HS-5 (cell line): ENCODE results near the gene NFIC.
"Not testable (repeated sequence)": the region's sequence is repeated elsewhere in the genome, so short reads cannot be mapped to it uniquely, and the experiment has no call there.

Experiments used
- DNase-seq: peaks from one replicate; pipeline ENCODE4 v3.0.0-alpha.2; 2012; ENCODE audit warnings: low read depth

The NFIC gene

GRCh38 chr19:3365836-3366752 is at the start of gene NFIC:
TSS of gene NFIC (plus strand) at chr19:3366583. CDS start at chr19:3366637, 54 bp downstream.
- peak; percentile 58 for DNase-seq

DNA sequence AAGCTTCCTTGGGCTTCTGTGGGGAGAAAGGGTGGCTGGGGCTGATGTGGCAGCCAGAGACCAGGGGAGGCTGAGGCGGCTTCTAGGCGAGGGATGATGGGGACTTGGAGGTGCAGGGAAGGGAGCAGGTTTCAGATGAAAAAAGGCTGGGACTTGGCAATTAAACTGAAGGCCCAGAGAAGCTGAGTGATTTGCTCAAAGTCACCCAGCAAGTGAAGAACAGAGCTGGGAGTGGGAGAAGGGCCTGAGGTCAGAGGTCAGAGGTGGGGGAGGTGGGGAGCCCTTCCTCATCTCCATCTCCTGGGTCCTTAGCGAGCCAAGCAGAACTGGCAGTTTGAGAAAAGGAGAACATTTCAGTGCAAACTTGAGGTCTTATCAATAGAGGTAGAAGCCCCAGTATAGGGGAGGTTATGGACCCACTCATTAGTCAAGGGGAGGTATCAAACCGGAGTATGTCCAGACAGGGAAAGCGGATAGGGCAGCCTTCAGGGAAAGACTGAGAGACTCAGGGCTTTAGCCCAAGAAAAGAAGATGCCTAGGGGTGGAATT is 49.6 kb upstream of the NFIC start:
- no peak for DNase-seq

DNA sequence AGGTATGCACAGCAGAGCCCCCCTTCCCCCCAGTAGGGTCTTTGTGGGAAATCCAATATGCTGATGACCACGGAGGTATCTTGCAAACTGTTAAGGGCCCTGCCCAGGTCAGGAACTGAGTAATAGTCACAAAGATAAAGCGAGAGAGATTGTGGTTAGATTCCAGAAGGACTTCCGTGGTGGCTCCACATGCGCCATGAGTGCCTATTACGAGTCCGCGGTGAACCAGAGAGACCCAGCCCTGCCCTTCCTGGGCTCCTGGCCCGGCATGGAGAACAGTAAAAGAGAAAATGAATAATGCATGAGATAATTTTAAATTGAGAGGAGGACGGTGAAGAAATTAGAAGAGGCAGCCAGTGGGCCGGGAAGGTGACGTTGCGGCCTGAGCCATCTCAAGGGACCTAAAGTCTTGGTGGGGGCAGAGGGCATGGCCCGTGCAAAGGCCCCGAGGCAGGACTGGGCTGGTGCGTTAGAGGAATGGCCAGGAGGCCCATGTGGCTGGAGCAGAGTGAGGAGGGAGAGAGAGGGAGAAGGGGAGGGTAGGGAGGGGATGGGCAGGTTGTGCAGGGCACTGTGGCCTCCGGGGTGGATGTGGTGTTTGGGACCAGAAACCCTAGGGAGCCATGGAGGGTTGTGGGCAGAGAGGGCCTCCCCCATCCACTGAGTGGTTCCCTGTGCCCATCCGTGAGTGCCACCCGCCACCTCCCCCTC is 46.6 kb upstream of the NFIC start:
- DNase-seq, result no peak

DNA sequence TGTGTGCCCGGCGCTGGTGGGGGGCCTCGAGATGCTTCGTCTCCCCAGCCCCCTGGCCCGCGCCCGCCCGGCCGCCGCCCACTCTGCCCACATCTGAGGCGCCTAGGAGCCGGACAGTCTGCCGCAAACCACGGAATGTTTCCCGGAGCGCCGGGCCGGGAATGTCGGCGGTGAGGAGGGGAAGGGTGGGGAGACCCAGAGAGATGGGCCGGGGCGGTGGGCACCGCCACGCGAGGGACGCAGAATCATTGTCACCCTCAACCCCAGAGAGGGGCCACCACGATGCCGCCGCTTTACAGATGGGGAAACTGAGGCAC is 46.1 kb upstream of the NFIC start:
- no peak for DNase-seq

DNA sequence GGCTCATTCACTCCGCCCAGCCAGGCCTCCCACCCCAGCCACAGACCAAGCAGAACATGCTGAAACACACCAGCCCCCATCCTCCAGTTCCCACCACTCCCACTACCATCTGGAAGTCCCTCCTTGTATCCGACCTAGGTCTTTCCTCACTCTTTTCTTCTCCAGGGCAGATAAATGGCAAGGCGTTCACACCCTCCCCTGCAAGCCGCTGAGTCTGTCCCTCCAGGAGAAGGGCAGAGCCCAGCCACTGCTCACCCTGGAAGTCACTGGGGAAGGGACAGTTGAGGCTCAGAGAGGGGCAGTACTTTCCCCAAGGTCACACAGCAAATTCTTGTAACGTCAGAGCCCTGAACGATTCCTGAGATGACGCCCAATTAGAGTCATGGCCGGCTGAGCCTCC is 45.5 kb upstream of the NFIC start:
- DNase-seq, result no peak

GRCh38 chr19:3321696-3322095 is 44.7 kb upstream of the NFIC start:
- no peak for DNase-seq

- DNase-seq, result no peak
Measured at GRCh38 chr19:3322199-3322978, 44.0 kb upstream of the NFIC start.

- no peak for DNase-seq
Measured at GRCh38 chr19:3323026-3323425, 43.4 kb upstream of the NFIC start.

DNA sequence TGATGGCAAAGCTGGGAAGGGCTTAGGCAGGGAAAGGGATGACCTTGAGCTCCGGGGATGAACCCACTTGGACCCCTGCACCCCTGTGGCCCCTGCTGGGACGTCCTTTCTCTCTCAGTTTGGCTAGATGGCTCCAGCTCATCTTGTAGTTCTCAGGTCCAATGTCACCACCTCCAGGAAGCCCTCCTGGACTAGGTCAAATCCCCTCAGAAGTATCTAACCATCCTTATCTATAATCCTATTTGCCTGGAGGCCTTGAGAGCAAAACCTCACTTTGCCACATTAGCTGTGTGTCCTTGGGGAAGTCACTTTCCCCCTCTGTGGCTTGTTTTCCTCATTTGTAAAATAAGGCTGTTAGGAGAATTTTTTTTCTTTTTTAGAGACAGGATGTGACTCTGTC is 42.7 kb upstream of the NFIC start:
- no peak for DNase-seq

DNA sequence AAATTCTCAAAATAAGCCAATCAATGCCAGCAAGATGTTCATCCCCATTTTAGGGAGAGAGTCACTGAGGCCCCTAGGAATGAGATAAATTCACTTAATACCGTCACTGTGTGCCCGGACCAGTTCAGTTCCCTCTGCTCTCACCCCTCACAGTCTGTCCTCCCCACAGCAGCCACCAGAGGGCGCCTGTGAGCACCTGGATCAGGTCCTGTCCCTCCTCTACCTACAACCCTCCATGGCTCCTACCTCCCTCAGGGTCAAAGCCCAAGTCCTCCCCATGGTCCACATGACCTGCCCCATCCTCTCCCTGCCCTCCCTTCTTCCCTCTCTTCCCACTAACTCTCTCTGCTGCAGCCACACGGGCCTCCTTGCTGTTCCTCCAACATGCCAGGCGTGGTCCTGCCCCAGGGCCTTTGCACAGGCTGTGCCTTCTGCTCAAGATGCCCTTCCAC is 42.0 kb upstream of the NFIC start:
- no peak for DNase-seq

- DNase-seq, result no peak
Measured at GRCh38 chr19:3325451-3325850, 40.9 kb upstream of the NFIC start.

- DNase-seq, result no peak
Measured at GRCh38 chr19:3328743-3329142, 37.6 kb upstream of the NFIC start.

GRCh38 chr19:3330047-3330446 is 36.3 kb upstream of the NFIC start:
- no peak for DNase-seq

- DNase-seq, result not testable (repeated sequence)
Measured at GRCh38 chr19:3332232-3332631, 34.2 kb upstream of the NFIC start.

GRCh38 chr19:3333020-3333583 is 33.3 kb upstream of the NFIC start:
- no peak for DNase-seq

DNA sequence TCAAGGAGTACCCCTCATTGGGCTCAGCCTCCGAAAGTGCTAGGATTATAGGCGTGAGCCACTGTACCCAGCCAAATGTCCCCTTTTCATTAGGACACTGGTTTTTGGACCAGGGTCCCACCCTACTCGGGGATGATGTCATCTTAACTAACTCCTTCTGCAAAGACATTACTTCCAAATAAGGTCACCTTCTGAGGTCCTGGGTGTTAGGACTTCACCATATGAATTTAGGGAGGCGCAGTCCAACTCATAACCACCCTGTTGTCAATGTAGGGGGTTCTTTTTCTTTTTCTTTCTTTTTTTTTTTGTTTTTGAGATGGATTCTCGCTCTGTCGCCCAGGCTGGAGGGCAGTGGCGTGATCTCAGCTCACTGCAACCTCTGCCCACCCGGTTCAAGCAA is 32.7 kb upstream of the NFIC start:
- no peak for DNase-seq

GRCh38 chr19:3334749-3335430 is 31.5 kb upstream of the NFIC start:
- DNase-seq, result not testable (repeated sequence)

DNA sequence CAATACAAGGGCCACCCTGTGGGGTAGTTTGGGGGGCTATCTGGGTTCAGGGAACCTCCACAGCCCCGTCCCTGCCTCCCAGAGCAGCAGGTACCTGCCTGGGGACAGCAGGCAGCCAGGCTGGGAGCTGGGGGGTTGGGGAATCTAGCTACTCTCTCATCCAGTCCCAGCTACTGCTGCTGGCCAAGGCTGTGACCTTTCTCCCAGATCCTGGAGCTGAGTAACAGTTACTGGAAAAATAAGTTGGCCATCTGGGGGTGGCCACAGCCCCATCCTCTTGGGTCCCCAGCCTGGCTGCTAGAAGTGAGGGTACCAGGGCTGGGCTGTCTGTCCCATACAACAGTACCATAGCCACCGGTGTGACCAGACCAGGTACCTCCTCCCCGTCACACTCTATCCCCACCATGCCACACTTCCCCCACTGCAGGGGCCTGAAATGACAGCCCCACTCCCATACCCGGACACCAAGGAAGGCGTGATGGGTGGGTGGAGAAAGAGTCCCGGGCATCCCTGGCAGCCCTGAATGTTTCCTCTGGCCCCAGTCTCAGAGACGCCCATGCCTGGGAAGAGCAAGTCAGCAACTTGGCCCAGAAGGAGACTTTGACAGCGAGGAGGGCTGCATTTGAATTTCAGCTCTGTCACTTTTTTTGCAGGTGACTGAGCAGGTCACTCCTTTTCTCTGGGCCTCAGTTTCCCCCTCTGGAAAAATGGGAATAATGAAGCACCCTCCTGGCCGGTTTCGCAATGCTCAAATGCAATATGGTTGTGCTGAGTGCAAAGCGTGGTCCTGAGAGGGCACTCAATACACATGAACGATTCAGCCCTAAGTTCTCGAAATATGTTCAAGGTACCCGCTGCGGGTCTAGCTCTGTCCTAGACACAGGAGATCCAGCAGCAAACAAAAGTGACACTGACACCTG is 30.7 kb upstream of the NFIC start:
- DNase-seq, result no peak

DNA sequence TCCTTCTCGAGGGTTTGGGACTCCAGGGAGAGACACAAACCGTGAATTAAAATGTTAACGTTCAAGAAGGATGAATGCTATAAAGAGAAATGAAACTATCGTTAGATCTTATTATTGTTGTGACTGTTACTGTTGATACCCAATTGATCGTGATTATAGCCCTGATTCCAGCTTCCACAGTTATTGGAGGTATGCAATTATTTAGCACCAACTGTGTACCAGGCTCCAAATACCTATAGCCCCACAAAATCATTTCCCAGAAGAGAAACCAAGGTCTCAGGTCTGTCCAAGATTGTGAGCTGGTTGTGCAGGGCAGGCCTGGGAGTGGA is 30.1 kb upstream of the NFIC start:
- no peak for DNase-seq
